ENCODE data around the gene PRKCE. TPM values are rescaled to one million over a fixed set of nuclear protein-coding genes. Genes with fewer than 3 reads are reported as not detected.

Gene PRKCE
- total RNA-seq, 2 experiments from 2014 or later, result 17.0 to 42.1 TPM

DNA sequence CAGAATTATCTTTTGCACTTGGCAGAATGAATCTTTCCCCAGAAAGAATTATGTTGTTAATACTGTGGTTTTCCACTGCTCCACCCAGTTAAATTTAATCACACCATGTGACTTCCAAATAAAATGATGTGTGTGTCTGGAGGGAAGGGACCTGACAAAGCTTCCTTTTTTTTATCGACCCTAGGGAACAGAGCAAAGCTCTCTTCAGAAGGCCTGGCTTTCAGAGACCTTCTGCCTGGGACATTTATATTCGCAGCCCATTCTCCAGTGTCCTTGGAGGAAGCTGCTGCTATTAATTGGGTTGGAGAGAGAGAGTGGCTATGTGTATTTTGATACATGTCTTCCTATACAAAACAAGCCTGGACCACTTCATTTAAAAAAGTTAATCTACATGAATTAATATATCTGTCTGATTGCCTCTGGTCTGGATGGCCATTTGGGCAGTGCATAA is 233.7 kb downstream of the PRKCE start:
- H4K20me1 ChIP-seq (ENCODE audit: insufficient read depth, low read length), result no peaks in the 10 kb centered on the region; the same call in 1 of the 2 replicates
- peaks cover 6% of the 10 kb centered on the region for H3K4me1 ChIP-seq (ENCODE audit: insufficient read depth, low read length, poor library complexity, severe bottlenecking)
- no peaks in the 10 kb centered on the region for H3K36me3 ChIP-seq (ENCODE audit: insufficient read depth, low read length)
- CTCF ChIA-PET (ENCODE audit: unreplicated experiment), result no interaction called here
- POLR2A ChIA-PET, result interaction anchor here (1.7 kb wide), 1 partner anchor 37 kb away, joined by 3 read pairs; no protein-coding TSS in a partner anchor
- no peaks in the 10 kb centered on the region for H3K9me2 ChIP-seq (ENCODE audit: insufficient read depth, low read length)
- intact Hi-C loops (cut with micrococcal nuclease; ENCODE audit: unreplicated experiment), result no loop called here
- no TSS peak for BruUV-seq (replicated peaks)
- no peak overlapping the region for H3K4me2 ChIP-seq (ENCODE audit: low read length)
- no peak overlapping the region for H3K4me3 ChIP-seq (ENCODE audit: low read depth, low read length, poor library complexity, severe bottlenecking)
- TF ChIP-seq, protein P1, sequence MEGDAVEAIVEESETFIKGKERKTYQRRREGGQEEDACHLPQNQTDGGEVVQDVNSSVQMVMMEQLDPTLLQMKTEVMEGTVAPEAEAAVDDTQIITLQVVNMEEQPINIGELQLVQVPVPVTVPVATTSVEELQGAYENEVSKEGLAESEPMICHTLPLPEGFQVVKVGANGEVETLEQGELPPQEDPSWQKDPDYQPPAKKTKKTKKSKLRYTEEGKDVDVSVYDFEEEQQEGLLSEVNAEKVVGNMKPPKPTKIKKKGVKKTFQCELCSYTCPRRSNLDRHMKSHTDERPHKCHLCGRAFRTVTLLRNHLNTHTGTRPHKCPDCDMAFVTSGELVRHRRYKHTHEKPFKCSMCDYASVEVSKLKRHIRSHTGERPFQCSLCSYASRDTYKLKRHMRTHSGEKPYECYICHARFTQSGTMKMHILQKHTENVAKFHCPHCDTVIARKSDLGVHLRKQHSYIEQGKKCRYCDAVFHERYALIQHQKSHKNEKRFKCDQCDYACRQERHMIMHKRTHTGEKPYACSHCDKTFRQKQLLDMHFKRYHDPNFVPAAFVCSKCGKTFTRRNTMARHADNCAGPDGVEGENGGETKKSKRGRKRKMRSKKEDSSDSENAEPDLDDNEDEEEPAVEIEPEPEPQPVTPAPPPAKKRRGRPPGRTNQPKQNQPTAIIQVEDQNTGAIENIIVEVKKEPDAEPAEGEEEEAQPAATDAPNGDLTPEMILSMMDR (conservative IDR thresholded peaks at IDR 0.05; ENCODE audit: low read length), result no peak
- TF ChIP-seq EZH2phosphoT487 (IDR thresholded peaks at IDR 0.05; ENCODE audit: borderline replicate concordance, low read depth, low read length), result no peak
- H2AFZ ChIP-seq (ENCODE audit: low read length), result no peak overlapping the region
- H3K27ac ChIP-seq (ENCODE audit: low read depth, low read length, poor library complexity, severe bottlenecking), result no peak overlapping the region
- no peaks in the 10 kb centered on the region for H3K79me2 ChIP-seq (ENCODE audit: insufficient read depth, low read depth, low read length)
- no peaks in the 10 kb centered on the region for H3K9me3 ChIP-seq (ENCODE audit: low read length)
- DNase-seq (ENCODE audit: low spot score), result no peak

- Histone ChIP-seq H4K20me1 (ENCODE audit: insufficient read depth, low read length) (no peaks in the 10 kb centered on the region; the same call in 1 of the 2 replicates), H3K27ac (ENCODE audit: low read depth, low read length, poor library complexity, severe bottlenecking) (no peak overlapping the region), H3K9me3 (ENCODE audit: low read length) (no peaks in the 10 kb centered on the region), H3K4me3 (ENCODE audit: low read depth, low read length, poor library complexity, severe bottlenecking) (no peak overlapping the region), H3K4me2 (ENCODE audit: low read length) (no peak overlapping the region), H2AFZ (ENCODE audit: low read length) (no peak overlapping the region), H3K36me3 (ENCODE audit: insufficient read depth, low read length) (no peaks in the 10 kb centered on the region), H3K9me2 (ENCODE audit: insufficient read depth, low read length) (no peaks in the 10 kb centered on the region), H3K4me1 (ENCODE audit: insufficient read depth, low read length, poor library complexity, severe bottlenecking) (peaks cover 6% of the 10 kb centered on the region), H3K79me2 (ENCODE audit: insufficient read depth, low read depth, low read length) (no peaks in the 10 kb centered on the region)
- TF ChIP-seq EZH2phosphoT487 (IDR thresholded peaks at IDR 0.05; ENCODE audit: borderline replicate concordance, low read depth, low read length), result no peak
- TF ChIP-seq, protein P1 (conservative IDR thresholded peaks at IDR 0.05; ENCODE audit: low read length), result no peak
- POLR2A ChIA-PET, result interaction anchor here (1.0 to 1.7 kb wide), 2 partner anchors 19 to 36 kb away, joined by 3 read pairs; no protein-coding TSS in a partner anchor
- intact Hi-C loops (cut with micrococcal nuclease; ENCODE audit: unreplicated experiment), result no loop called here
- BruUV-seq (replicated peaks), result no TSS peak
- no peak for DNase-seq (ENCODE audit: low spot score)
- CTCF ChIA-PET (ENCODE audit: unreplicated experiment), result no interaction called here
Observed at GRCh38 chr2:45886171-45886663, 234.7 kb downstream of the PRKCE start.

GRCh38 chr2:45888167-45888566 is 236.7 kb downstream of the PRKCE start:
- Histone ChIP-seq H3K27ac (ENCODE audit: low read depth, low read length, poor library complexity, severe bottlenecking) (no peak overlapping the region), H4K20me1 (ENCODE audit: insufficient read depth, low read length) (no peaks in the 10 kb centered on the region; the same call in 1 of the 2 replicates), H3K4me1 (ENCODE audit: insufficient read depth, low read length, poor library complexity, severe bottlenecking) (peaks cover 6% of the 10 kb centered on the region), H3K9me2 (ENCODE audit: insufficient read depth, low read length) (no peaks in the 10 kb centered on the region), H3K4me3 (ENCODE audit: low read depth, low read length, poor library complexity, severe bottlenecking) (no peak overlapping the region), H3K79me2 (ENCODE audit: insufficient read depth, low read depth, low read length) (no peaks in the 10 kb centered on the region), H3K36me3 (ENCODE audit: insufficient read depth, low read length) (no peaks in the 10 kb centered on the region), H3K9me3 (ENCODE audit: low read length) (no peaks in the 10 kb centered on the region), H3K4me2 (ENCODE audit: low read length) (no peak overlapping the region), H2AFZ (ENCODE audit: low read length) (no peak overlapping the region)
- POLR2A ChIA-PET, result interaction anchor here (0.6 to 0.7 kb wide), 2 partner anchors 192 to 469 kb away, joined by 3 read pairs; no protein-coding TSS in a partner anchor
- TF ChIP-seq EZH2phosphoT487 (IDR thresholded peaks at IDR 0.05; ENCODE audit: borderline replicate concordance, low read depth, low read length), result no peak
- TF ChIP-seq, protein P1 (conservative IDR thresholded peaks at IDR 0.05; ENCODE audit: low read length), result no peak
- DNase-seq (ENCODE audit: low spot score), result no peak
- intact Hi-C loops (cut with micrococcal nuclease; ENCODE audit: unreplicated experiment), result no loop called here
- CTCF ChIA-PET (ENCODE audit: unreplicated experiment), result no interaction called here
- no TSS peak for BruUV-seq (replicated peaks)

Data from OCI-LY7 (cell line).